HEK293T (cell line): ENCODE data around the gene OPRM1.

Source experiments
- CTCF ChIA-PET: fragments of 350-600 bp; formaldehyde crosslinking; extraction: SDS; loops from one replicate; lab custom pipeline; 2021; ENCODE audit warnings: antibody characterized with exemption, inconsistent platforms; lab: Yijun Ruan, JAX
- POLR2A ChIA-PET: fragments of 350-600 bp; formaldehyde crosslinking; extraction: SDS; loops from one replicate; lab custom pipeline; 2020; ENCODE audit warnings: antibody characterized with exemption, inconsistent platforms; lab: Yijun Ruan, JAX
- DNase-seq: peaks from one replicate; pipeline ENCODE4 v3.0.0; 2012; ENCODE audit warnings: mixed read lengths; ENCODE audit errors: extremely low spot score
- ARNT ChIP-seq: fragments of 450-650 bp; IDR thresholded peaks from 2 replicates; pipeline ENCODE4 v1.6.1; 2017; ENCODE audit warnings: mild to moderate bottlenecking
- BHLHE40 ChIP-seq: fragments of 450-650 bp; IDR thresholded peaks from 2 replicates; pipeline ENCODE4 v1.6.1; 2016; ENCODE audit warnings: mild to moderate bottlenecking, moderate library complexity, borderline replicate concordance
- CTBP1 ChIP-seq: fragments of 450-650 bp; IDR thresholded peaks from 2 replicates; pipeline ENCODE4 v1.6.1; 2016; ENCODE audit warnings: borderline replicate concordance
- ELF4 ChIP-seq: fragments of 450-650 bp; IDR thresholded peaks from 2 replicates; pipeline ENCODE4 v1.6.1; 2017; ENCODE audit warnings: antibody characterized with exemption
- FOXA1 ChIP-seq: fragments of 450-650 bp; IDR thresholded peaks from 2 replicates; pipeline ENCODE4 v1.6.1; 2016; ENCODE audit warnings: mild to moderate bottlenecking
- FOXK2 ChIP-seq: fragments of 450-650 bp; IDR thresholded peaks from 2 replicates; pipeline ENCODE4 v1.6.1; 2016; ENCODE audit warnings: mild to moderate bottlenecking
- FOXM1 ChIP-seq: fragments of 450-650 bp; IDR thresholded peaks from 2 replicates; pipeline ENCODE4 v1.6.1; 2017; ENCODE audit warnings: mild to moderate bottlenecking, borderline replicate concordance
- HDGF ChIP-seq: fragments of 450-650 bp; IDR thresholded peaks from 2 replicates; pipeline ENCODE4 v1.6.1; 2017; ENCODE audit warnings: antibody characterized with exemption, borderline replicate concordance
- L3MBTL2 ChIP-seq: fragments of 450-650 bp; conservative IDR thresholded peaks from 2 replicates; pipeline ENCODE4 v1.6.1; 2016; ENCODE audit warnings: mild to moderate bottlenecking
- LEF1 ChIP-seq: fragments of 450-650 bp; IDR thresholded peaks from 2 replicates; pipeline ENCODE4 v1.6.1; 2017; ENCODE audit warnings: mild to moderate bottlenecking, borderline replicate concordance
- NFRKB ChIP-seq: fragments of 450-650 bp; IDR thresholded peaks from 2 replicates; pipeline ENCODE4 v1.6.1; 2016; ENCODE audit warnings: mild to moderate bottlenecking, moderate library complexity
- PKNOX1 ChIP-seq: fragments of 450-650 bp; IDR thresholded peaks from 2 replicates; pipeline ENCODE4 v1.6.1; 2016
- SP1 ChIP-seq: fragments of 450-650 bp; IDR thresholded peaks from 2 replicates; pipeline ENCODE4 v1.6.1; 2017
- SUZ12 ChIP-seq: fragments of 450-650 bp; IDR thresholded peaks from 2 replicates; pipeline ENCODE4 v1.6.1; 2016; ENCODE audit warnings: mild to moderate bottlenecking
- TARDBP ChIP-seq: fragments of 450-650 bp; IDR thresholded peaks from 2 replicates; pipeline ENCODE4 v1.6.1; 2016
- ZNF384 ChIP-seq: fragments of 450-650 bp; IDR thresholded peaks from 2 replicates; pipeline ENCODE4 v1.6.1; 2016

The OPRM1 gene

GRCh38 chr6:154157082-154157481, 118.0 kb downstream of the OPRM1 start:
- CTCF ChIA-PET, result interaction anchor here (0.6 to 0.9 kb wide), 4 partner anchors 120 to 519 kb away, joined by 3 to 4 read pairs (median 3); no protein-coding TSS in a partner anchor
- TF ChIP-seq L3MBTL2 (no peak), FOXM1 (no peak), ZNF384 (no peak), LEF1 (no peak), HDGF (no peak), FOXA1 (no peak), NFRKB (no peak), CTBP1 (no peak), SP1 (no peak), ELF4 (no peak), PKNOX1 (no peak), SUZ12 (no peak)
- DNase-seq, result no peak
- POLR2A ChIA-PET, result no interaction called here

DNA sequence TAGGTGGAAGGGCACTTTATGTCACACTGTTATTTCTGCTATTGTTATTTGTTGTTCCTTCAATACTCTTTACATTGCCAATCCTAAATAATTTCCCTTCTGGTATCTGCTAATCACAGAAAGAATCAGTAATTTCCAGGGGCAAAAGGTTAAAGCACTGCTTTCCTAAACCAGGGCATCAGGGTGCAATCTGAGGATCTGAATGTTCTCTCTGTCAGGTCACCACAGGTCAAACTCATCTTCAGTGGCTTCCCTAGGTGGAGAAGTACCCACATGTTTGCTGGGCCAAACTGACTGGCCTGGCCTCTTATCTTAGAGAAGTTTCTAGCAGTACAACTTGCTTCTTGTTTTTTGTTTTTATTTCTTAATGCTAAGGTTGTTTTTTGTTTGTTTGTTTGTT, 118.7 kb downstream of the OPRM1 start:
- no peak for DNase-seq
- TF ChIP-seq TARDBP (no peak), CTBP1 (no peak), NFRKB (no peak), PKNOX1 (no peak), ZNF384 (no peak), FOXM1 (no peak), HDGF (no peak), SP1 (no peak), FOXA1 (no peak), L3MBTL2 (no peak), BHLHE40 (no peak), LEF1 (no peak), FOXK2 (no peak), ELF4 (no peak), ARNT (no peak), SUZ12 (no peak)
- CTCF ChIA-PET, result interaction anchor here (0.6 to 0.9 kb wide), 2 partner anchors 120 to 155 kb away, joined by 3 to 4 read pairs; no protein-coding TSS in a partner anchor
- POLR2A ChIA-PET, result no interaction called here

GRCh38 chr6:154159126-154159525, 120.1 kb downstream of the OPRM1 start:
- no peak for DNase-seq
- TF ChIP-seq ARNT, result no peak
- TF ChIP-seq SP1, result no peak
- TF ChIP-seq L3MBTL2, result no peak
- TF ChIP-seq CTBP1, result no peak
- TF ChIP-seq ELF4, result no peak
- TF ChIP-seq LEF1, result no peak
- TF ChIP-seq FOXM1, result no peak
- TF ChIP-seq HDGF, result no peak
- TF ChIP-seq BHLHE40, result no peak
- TF ChIP-seq FOXK2, result no peak
- no peak for TF ChIP-seq FOXA1
- ChIA-PET POLR2A (no interaction called here), CTCF (interaction anchor here (1.0 kb wide), 1 partner anchor 119 kb away, joined by 3 read pairs; no protein-coding TSS in a partner anchor)

GRCh38 chr6:154161689-154162088, 122.6 kb downstream of the OPRM1 start:
- TF ChIP-seq SUZ12, result no peak
- no peak for TF ChIP-seq TARDBP
- no peak for TF ChIP-seq HDGF
- TF ChIP-seq CTBP1, result no peak
- no peak for TF ChIP-seq LEF1
- no peak for TF ChIP-seq ELF4
- TF ChIP-seq ZNF384, result no peak
- ChIA-PET POLR2A (no interaction called here), CTCF (no interaction called here)
- no peak for DNase-seq

DNA sequence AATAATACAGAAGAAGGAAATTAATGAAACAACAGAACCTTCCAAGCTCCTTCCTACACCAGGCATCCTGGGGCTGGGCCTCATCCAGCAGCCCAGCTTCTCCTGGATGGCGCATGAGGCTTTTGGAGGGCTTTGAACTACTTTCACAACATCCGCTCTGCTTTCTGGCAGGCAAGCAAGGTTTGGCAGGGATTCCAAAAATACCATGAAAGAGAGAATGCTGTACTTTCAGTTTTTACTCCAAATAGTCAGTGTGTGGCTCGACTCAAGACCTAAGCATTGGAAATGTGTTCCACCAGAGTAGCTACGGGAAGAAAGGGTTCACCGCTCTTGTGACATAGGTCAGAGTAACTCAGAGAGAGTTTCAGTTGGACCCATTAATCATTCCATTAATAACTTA, 125.4 kb downstream of the OPRM1 start:
- no peak for TF ChIP-seq L3MBTL2
- no peak for TF ChIP-seq FOXA1
- no peak for TF ChIP-seq HDGF
- TF ChIP-seq ZNF384, result no peak
- TF ChIP-seq FOXM1, result no peak
- ChIA-PET CTCF (interaction anchor here (1.2 kb wide), 1 partner anchor 129 kb away, joined by 3 read pairs; no protein-coding TSS in a partner anchor), POLR2A (no interaction called here)
- DNase-seq, result no peak

- POLR2A ChIA-PET, result no interaction called here
- TF ChIP-seq HDGF (no peak), ARNT (no peak), ZNF384 (no peak), TARDBP (no peak), FOXK2 (no peak), CTBP1 (no peak), L3MBTL2 (no peak), SUZ12 (no peak), SP1 (no peak), LEF1 (no peak), FOXA1 (no peak), FOXM1 (no peak), BHLHE40 (no peak), ELF4 (no peak), NFRKB (no peak), PKNOX1 (no peak)
- no peak for DNase-seq
- CTCF ChIA-PET, result interaction anchor here (1.2 kb wide), 1 partner anchor 128 kb away, joined by 3 read pairs; no protein-coding TSS in a partner anchor
Measured at GRCh38 chr6:154165478-154165877, 126.4 kb downstream of the OPRM1 start.
